ENCODE measurements around the gene OGN.

DNA sequence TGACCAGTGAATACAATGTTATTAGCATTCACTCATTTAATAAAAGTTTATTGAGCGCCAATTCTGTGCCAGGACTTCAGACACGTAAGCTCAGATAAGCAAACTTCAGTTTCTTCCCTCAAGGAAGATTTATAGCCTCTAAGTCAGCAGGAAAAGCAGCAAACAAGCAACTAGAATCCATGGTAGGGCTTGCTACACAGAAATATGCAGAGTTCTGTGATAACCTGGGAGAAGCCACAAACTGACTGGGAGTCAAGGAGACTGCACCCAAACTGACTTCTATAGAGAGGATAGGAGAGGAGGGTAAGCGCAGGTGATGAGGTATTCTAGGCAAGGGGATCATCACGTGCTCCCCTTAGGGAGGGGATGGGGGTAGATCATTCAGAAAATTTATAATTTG, 1.4 kb upstream of the OGN start:
- TF ChIP-seq, protein P1, sequence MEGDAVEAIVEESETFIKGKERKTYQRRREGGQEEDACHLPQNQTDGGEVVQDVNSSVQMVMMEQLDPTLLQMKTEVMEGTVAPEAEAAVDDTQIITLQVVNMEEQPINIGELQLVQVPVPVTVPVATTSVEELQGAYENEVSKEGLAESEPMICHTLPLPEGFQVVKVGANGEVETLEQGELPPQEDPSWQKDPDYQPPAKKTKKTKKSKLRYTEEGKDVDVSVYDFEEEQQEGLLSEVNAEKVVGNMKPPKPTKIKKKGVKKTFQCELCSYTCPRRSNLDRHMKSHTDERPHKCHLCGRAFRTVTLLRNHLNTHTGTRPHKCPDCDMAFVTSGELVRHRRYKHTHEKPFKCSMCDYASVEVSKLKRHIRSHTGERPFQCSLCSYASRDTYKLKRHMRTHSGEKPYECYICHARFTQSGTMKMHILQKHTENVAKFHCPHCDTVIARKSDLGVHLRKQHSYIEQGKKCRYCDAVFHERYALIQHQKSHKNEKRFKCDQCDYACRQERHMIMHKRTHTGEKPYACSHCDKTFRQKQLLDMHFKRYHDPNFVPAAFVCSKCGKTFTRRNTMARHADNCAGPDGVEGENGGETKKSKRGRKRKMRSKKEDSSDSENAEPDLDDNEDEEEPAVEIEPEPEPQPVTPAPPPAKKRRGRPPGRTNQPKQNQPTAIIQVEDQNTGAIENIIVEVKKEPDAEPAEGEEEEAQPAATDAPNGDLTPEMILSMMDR (conservative IDR thresholded peaks at IDR 0.05; ENCODE audit: low read length) = no peak
- TF ChIP-seq EZH2phosphoT487 (IDR thresholded peaks at IDR 0.05; ENCODE audit: borderline replicate concordance, low read depth, low read length) = no peak
